ENCODE data around the gene ZNF777. TPM values are rescaled to one million over a fixed set of nuclear protein-coding genes. Genes with fewer than 3 reads are reported as not detected.
A peak's percentile ranks its signal among the peaks of the same experiment; 100 is the strongest.
"Not testable (repeated sequence)": the region's sequence is repeated elsewhere in the genome, so short reads cannot be mapped to it uniquely, and the experiment has no call there.

Gene ZNF777
- 10 to 100 TPM; 14.1 to 18.6 (median 16.4) TPM for polyA plus RNA-seq (ENCODE audit: insufficient read length in 4 of 4)

DNA sequence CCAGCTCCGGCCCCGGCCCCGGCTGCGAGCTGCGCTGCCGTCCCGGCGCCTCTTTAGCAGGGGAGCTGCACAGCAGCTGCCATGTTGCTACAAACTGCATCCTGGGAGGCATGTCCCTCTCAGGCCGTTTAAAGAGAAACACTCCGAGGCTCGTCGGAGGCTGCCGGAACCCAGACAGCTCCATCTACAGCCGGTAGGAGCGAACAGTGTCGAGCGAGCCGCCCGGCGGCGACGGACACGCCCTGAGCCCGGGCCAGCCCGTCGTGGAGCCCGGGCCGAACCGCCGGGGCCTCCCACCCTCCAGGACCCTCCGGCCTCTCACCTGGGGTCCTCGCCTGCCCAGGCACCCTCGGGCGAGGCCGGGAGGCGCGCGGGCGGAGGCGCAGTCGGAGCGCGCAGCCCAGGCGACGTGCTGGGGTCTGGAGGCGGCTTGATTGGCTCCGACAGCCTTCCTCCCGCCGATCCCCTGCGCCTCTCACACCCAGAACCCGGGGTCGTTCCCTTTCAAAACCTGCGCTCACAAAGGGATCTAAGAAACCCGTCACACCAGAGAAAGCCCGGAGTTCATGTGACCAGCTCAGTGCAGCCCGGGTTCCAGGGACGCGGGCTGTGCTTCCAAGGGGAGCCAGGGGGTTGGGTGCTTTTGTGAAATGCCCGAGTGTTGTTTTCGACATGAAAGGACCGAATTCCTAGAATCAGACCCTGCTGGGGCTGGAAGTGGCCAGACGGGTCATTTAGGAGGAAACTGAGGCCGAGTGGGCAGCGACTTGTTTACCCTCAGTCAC is at the start of gene ZNF777:
Gene ZNF777 (minus strand): TSS at position 570 of the 785 bp plus-strand sequence. CDS start 5,040 bp downstream, outside the sequence.
- DNase-seq (ENCODE audit: low read depth in 4 of 4, low spot score in 2 of 4), result peak; percentile 48 to 79 (median 64)

DNA sequence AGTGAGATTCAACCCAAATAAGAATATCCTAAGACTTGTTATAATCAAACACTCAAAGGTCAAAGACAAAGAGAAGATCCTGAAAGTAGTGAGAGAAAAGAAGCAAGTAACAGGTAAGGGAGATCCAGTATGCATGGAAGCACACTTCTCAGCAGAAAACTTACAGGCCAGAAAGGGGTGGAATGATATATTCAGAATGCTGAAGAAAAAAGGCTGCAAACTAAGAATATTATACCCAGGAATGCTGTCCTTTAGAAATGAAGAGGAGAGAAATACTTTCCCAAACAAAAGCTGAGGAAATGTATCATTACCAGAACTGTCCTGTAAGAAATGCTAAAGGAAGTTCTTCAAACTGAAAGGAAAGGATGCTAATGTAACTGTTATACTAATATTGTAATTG is 49.4 kb upstream of the ZNF777 start:
- DNase-seq (ENCODE audit: low read depth in 4 of 4, low spot score in 2 of 4), result no peak

- DNase-seq (ENCODE audit: low read depth in 4 of 4, low spot score in 2 of 4), result no peak
Observed at GRCh38 chr7:149509774-149510173, 48.9 kb upstream of the ZNF777 start.

- no peak for DNase-seq (ENCODE audit: low read depth in 4 of 4, low spot score in 2 of 4)
Observed at GRCh38 chr7:149505551-149505950, 44.7 kb upstream of the ZNF777 start.

GRCh38 chr7:149501651-149502050 is 40.8 kb upstream of the ZNF777 start:
- DNase-seq (ENCODE audit: low read depth in 4 of 4, low spot score in 2 of 4), result no peak

GRCh38 chr7:149500910-149501309 is 40.0 kb upstream of the ZNF777 start:
- no peak for DNase-seq (ENCODE audit: low read depth in 4 of 4, low spot score in 2 of 4)

DNA sequence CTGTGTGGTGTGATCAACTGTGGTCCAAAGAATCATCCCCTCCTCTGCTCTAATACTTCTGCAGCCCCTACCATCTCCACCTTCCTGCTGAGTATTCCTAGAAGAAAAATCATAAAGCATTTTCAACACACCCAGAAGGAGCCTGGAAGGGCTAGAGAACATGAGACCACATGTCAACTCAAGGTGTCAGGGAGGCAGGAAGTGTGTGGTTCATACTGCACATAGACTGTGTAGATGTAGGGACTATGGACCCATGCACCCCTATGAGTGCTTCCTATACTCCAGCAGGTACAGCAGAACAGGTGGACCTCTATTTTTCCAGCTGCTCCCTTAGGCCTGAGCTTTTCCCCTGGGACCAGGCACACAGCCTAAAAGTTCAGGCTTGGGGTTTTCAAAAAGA is 39.3 kb upstream of the ZNF777 start:
- no peak for DNase-seq (ENCODE audit: low read depth in 4 of 4, low spot score in 2 of 4)

DNA sequence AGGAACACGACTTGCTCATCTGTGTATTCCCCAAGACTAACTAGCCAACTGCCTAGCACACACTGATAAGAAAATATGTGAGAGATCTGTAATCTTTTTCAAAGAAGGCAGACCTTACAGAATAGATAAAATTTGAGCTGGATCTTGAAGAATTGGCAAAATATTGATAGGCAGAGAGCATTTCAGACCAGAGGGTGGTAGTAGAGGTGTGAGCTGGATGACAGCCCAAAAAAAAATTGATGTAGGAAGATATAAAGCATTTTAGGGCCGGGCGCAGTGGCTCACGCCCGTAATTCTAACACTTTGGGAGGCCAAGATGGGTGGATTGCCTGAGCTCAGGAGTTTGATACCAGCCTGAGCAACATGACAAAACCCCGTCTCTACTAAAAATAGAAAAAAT is 37.9 kb upstream of the ZNF777 start:
- DNase-seq (ENCODE audit: low read depth in 4 of 4, low spot score in 2 of 4), result no peak

DNA sequence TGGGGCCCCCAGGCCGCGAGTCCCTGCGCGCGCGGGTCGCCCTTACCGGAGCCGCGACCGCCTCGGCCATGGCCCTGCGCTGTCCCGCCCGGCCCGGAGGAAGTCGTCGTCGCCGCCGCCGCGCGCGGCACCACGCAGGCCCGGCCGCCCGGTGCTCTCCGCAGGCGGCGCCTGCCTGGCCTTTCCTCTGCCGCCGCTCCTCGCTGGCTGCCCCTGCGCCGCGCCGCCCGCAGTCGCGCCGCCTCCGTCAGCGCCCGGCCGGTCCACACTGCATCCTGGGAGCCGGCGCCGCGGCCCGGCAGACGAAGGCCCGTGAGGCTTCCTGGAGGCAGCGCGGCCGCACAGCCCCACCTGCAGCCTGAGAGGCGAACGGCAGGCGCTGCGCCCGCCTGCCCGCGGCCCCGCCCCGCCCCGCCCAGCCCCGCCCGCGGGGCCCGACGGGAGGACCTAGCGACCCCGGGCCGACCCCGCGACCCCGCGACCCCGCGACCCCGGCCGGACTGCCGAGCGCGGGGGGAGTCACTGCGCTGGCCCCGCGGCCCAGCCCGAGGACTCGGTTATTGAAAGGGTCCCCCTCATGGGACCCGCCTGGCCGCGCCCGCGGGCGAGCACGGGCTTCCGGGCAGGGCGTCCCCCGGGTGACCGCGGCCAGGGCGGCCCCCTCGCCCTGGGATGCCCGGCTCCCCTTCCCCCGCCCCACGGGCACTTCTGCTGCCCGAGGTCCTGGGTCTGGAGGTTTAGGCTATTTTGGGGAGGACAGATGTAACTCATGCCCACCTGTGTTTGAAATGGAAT is 36.8 kb upstream of the ZNF777 start, which contains the start of gene ZNF746:
Gene ZNF746 (minus strand): TSS at position 343 of the 795 bp plus-strand sequence. CDS start 273 bp downstream, at position 70.
- DNase-seq (ENCODE audit: low read depth in 4 of 4, low spot score in 2 of 4), result peak in 2 of 4 donors; percentile 44 to 62

DNA sequence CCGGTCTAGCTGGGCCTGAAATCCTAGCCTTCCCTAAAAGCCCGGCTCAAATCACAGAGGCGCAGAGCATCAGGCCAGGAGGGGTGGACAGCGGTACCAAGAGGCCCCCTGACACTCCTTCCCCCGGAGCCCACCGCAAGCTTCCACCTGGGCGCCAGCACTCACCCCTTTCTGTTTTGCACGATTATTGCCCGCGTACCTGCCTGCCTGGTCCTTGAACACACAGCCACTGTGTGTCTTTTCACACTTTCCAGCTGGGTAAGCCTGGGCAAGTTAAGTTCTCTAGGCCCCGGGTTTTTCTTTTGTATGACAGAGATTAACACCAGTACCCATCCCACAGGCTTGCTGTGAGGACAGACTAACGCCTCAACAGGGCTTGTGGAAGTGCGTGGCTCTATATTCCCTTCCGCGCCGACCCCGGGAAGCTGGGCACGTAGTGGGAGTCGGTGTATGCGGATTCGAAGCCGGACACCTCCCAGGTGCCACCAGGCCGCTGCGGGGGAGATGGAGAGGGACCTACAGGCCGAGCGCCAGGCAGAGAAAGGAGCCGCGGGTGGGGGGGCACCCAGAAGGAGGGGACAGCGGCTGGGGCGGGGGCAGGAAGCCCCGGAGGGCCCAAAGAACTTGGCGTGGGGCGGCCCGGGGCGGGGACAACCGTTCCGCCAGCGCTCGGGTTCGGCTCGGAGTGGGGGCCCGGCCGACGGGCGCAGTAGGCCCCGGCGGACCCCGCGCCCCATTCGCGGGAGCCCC is 36.0 kb upstream of the ZNF777 start:
- peak in 2 of 4 donors; percentile 7 to 32 for DNase-seq (ENCODE audit: low read depth in 4 of 4, low spot score in 2 of 4)

DNA sequence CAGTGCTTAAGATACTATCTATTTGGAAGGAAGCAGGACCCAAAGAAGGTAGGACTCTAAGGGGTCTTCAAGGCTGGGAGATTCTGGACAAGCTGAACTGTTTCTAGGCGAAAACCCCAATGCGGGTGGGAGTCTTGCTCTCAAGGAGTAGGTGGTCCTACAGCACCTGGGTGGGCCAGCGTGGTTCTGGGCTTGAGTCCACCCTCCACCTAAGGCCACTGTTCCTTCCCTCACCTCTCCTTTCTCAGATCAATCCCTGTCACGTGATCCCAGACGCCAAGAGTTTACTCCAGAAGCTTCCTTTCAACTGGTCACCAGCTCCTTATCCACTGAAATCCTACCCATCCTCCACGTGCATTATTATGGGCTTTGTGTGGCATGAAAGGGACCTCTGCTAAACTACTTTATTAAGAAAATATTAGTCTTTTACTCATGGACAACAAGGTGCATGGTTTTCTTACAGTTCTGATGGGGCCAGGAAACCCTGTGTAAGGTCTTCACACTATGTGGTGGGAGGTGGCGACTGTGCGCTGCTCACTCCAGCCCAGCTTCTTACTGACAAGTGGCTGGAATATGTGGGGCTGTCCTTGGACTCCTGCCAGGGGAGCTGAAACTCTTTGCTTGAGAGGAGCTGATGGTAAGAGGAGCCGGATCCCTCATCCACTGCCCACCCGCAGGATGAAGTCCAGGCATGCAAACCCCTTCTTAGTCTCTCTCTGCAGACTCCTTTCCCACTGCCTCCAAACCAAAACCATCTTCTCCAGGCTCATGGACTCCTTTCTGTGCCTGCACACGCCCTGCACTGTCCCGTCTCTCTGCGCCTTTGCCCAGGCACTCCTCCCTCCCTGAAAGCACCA is 35.2 kb upstream of the ZNF777 start:
- peak; percentile 27 to 75 (median 69) for DNase-seq (ENCODE audit: low read depth in 4 of 4, low spot score in 2 of 4)

- no peak for DNase-seq (ENCODE audit: low read depth in 4 of 4, low spot score in 2 of 4)
Observed at GRCh38 chr7:149494738-149495368, 34.0 kb upstream of the ZNF777 start.

- not testable (repeated sequence) for DNase-seq (ENCODE audit: low read depth in 4 of 4, low spot score in 2 of 4)
Observed at GRCh38 chr7:149493975-149494374, 33.1 kb upstream of the ZNF777 start.

GRCh38 chr7:149493366-149493765 is 32.5 kb upstream of the ZNF777 start:
- no peak for DNase-seq (ENCODE audit: low read depth in 4 of 4, low spot score in 2 of 4)

- DNase-seq (ENCODE audit: low read depth in 4 of 4, low spot score in 2 of 4), result no peak
Observed at GRCh38 chr7:149490083-149490760, 29.4 kb upstream of the ZNF777 start.

- DNase-seq (ENCODE audit: low read depth in 4 of 4, low spot score in 2 of 4), result no peak
Observed at GRCh38 chr7:149489391-149490024, 28.6 kb upstream of the ZNF777 start.

- DNase-seq (ENCODE audit: low read depth in 4 of 4, low spot score in 2 of 4), result no peak
Observed at GRCh38 chr7:149479568-149479967, 18.7 kb upstream of the ZNF777 start.

DNA sequence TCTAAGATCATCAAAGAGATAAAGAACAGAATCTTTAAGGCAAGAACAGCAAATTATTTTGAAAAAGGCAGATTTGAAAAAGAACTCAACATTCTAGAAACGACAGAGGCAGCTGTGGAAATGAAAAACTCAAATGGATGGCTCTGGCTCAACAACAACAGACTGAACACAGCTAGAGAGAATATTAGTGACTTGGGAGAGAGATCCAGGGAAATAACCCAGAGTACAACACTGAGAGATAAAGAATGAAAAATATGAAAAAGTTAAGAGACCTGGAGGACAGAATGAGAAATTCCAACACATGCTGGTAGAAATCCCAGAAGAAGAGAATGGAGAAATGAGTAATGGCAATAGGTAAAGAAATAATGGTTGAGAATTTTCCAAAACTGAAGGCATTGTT is 17.9 kb upstream of the ZNF777 start:
- DNase-seq (ENCODE audit: low read depth in 4 of 4, low spot score in 2 of 4), result no peak

Measured in left renal cortex interstitium (tissue), 4 donors.